ENCODE results near the gene HDAC5. TPM values are rescaled to one million over a fixed set of nuclear protein-coding genes. Genes with fewer than 3 reads are reported as not detected.

Gene HDAC5
- total RNA-seq, 1 experiment from 2014 or later: 22.4 TPM

- no peak for DNase-seq
- H3K36me3 Mint-ChIP-seq (ENCODE audit: insufficient read depth, unreplicated experiment): peaks cover 70% of the 10 kb centered on the region
- H3K27me3 Mint-ChIP-seq (ENCODE audit: unreplicated experiment): no peaks in the 10 kb centered on the region
- no peak for TF ChIP-seq CTCF (IDR thresholded peaks at IDR 0.05; ENCODE audit: unreplicated experiment)
- H3K27ac Mint-ChIP-seq (ENCODE audit: unreplicated experiment): no peak overlapping the region
- peaks cover 11% of the 10 kb centered on the region for H3K4me1 Mint-ChIP-seq (ENCODE audit: low read depth, unreplicated experiment)
- H3K4me3 Mint-ChIP-seq (ENCODE audit: low read depth, unreplicated experiment): no peak overlapping the region
- BruUV-seq (replicated peaks): no TSS peak
- intact Hi-C loops (cut with micrococcal nuclease; ENCODE audit: unreplicated experiment): no loop called here
- H3K9me3 Mint-ChIP-seq (ENCODE audit: low read depth, unreplicated experiment): no peaks in the 10 kb centered on the region
- CTCF ChIA-PET: no interaction called here
These were observed 78.0 kb downstream of the HDAC5 start for GRCh38 chr17:44045486-44045885.

- H3K4me3 Mint-ChIP-seq (ENCODE audit: low read depth, unreplicated experiment): no peak overlapping the region
- CTCF ChIA-PET: interaction anchor here (0.6 to 0.9 kb wide), 2 partner anchors 84 to 124 kb away, joined by 3 read pairs; no protein-coding TSS in a partner anchor
- no peak for DNase-seq
- peaks cover 11% of the 10 kb centered on the region for H3K4me1 Mint-ChIP-seq (ENCODE audit: low read depth, unreplicated experiment)
- no peaks in the 10 kb centered on the region for H3K9me3 Mint-ChIP-seq (ENCODE audit: low read depth, unreplicated experiment)
- no peak overlapping the region for H3K27ac Mint-ChIP-seq (ENCODE audit: unreplicated experiment)
- H3K36me3 Mint-ChIP-seq (ENCODE audit: insufficient read depth, unreplicated experiment): peaks cover 67% of the 10 kb centered on the region
- H3K27me3 Mint-ChIP-seq (ENCODE audit: unreplicated experiment): no peaks in the 10 kb centered on the region
- intact Hi-C loops (cut with micrococcal nuclease; ENCODE audit: unreplicated experiment): no loop called here
- no peak for TF ChIP-seq CTCF (IDR thresholded peaks at IDR 0.05; ENCODE audit: unreplicated experiment)
- no TSS peak for BruUV-seq (replicated peaks)
These were observed 79.4 kb downstream of the HDAC5 start for GRCh38 chr17:44044071-44044470.

GRCh38 chr17:44043272-44043696 is 80.2 kb downstream of the HDAC5 start:
- H3K4me3 Mint-ChIP-seq (ENCODE audit: low read depth, unreplicated experiment): no peak overlapping the region
- CTCF ChIA-PET: interaction anchor here (1.1 to 2.3 kb wide), 2 partner anchors 80 to 99 kb away, joined by 4 to 24 read pairs; partner anchors contain the start of gene HDAC5
- intact Hi-C loops (cut with micrococcal nuclease; ENCODE audit: unreplicated experiment): no loop called here
- no peak for DNase-seq
- no peaks in the 10 kb centered on the region for H3K9me3 Mint-ChIP-seq (ENCODE audit: low read depth, unreplicated experiment)
- BruUV-seq (replicated peaks): no TSS peak
- H3K4me1 Mint-ChIP-seq (ENCODE audit: low read depth, unreplicated experiment): peaks cover 11% of the 10 kb centered on the region
- no peak overlapping the region for H3K27ac Mint-ChIP-seq (ENCODE audit: unreplicated experiment)
- TF ChIP-seq CTCF (IDR thresholded peaks at IDR 0.05; ENCODE audit: unreplicated experiment): no peak
- no peaks in the 10 kb centered on the region for H3K27me3 Mint-ChIP-seq (ENCODE audit: unreplicated experiment)
- peaks cover 68% of the 10 kb centered on the region for H3K36me3 Mint-ChIP-seq (ENCODE audit: insufficient read depth, unreplicated experiment)

GRCh38 chr17:44039829-44040635 is 83.4 kb downstream of the HDAC5 start:
- Mint-ChIP-seq H3K27ac (ENCODE audit: unreplicated experiment) (no peak overlapping the region), H3K27me3 (ENCODE audit: unreplicated experiment) (no peaks in the 10 kb centered on the region), H3K36me3 (ENCODE audit: insufficient read depth, unreplicated experiment) (peaks cover 69% of the 10 kb centered on the region), H3K4me1 (ENCODE audit: low read depth, unreplicated experiment) (peaks cover 11% of the 10 kb centered on the region), H3K4me3 (ENCODE audit: low read depth, unreplicated experiment) (no peak overlapping the region), H3K9me3 (ENCODE audit: low read depth, unreplicated experiment) (no peaks in the 10 kb centered on the region)
- DNase-seq: no peak
- CTCF ChIA-PET: interaction anchor here (1.5 kb wide), 1 partner anchor 93 kb away, joined by 4 read pairs; no protein-coding TSS in a partner anchor
- no TSS peak for BruUV-seq (replicated peaks)
- intact Hi-C loops (cut with micrococcal nuclease; ENCODE audit: unreplicated experiment): loop anchor here (2.0 kb wide), 1 partner anchor 95 kb away; no protein-coding TSS in a partner anchor
- no peak for TF ChIP-seq CTCF (IDR thresholded peaks at IDR 0.05; ENCODE audit: unreplicated experiment)
